MM.1S (cell line): ENCODE data around the gene MEG3.

Experiments
- DNase-seq: peaks from one replicate; pipeline ENCODE4 v3.0.0-alpha.2; 2015
- H2AFZ ChIP-seq: fragments of 300-600 bp; sonication (generic); 2 replicates; pipeline ENCODE4 v1.6.0; 2016; ENCODE audit warnings: antibody characterized with exemption, low read length
- H3F3A ChIP-seq: fragments of 300-600 bp; sonication (generic); 2 replicates; pipeline ENCODE4 v1.6.1; 2016; ENCODE audit warnings: mild to moderate bottlenecking, antibody characterized with exemption, low read length, moderate library complexity, mixed read lengths; ENCODE audit not compliant: insufficient read depth
- H3K27ac ChIP-seq: fragments of 300-600 bp; sonication (generic); 2 replicates; pipeline ENCODE4 v1.5.1; 2016; ENCODE audit warnings: mild to moderate bottlenecking, low read length
- H3K27me3 ChIP-seq: fragments of 300-600 bp; sonication (generic); replicated peaks from 2 replicates; pipeline ENCODE4 v1.6.0; 2016; ENCODE audit warnings: low read length; ENCODE audit not compliant: insufficient read depth
- H3K36me3 ChIP-seq: fragments of 300-600 bp; sonication (generic); replicated peaks from 2 replicates; pipeline ENCODE4 v1.6.1; 2016; ENCODE audit warnings: mild to moderate bottlenecking, low read length, mixed read lengths; ENCODE audit not compliant: insufficient read depth
- H3K4me1 ChIP-seq: fragments of 300-600 bp; sonication (generic); 2 replicates; pipeline ENCODE4 v1.6.1; 2016; ENCODE audit warnings: low read length, mixed read lengths
- H3K4me2 ChIP-seq: fragments of 300-600 bp; sonication (generic); 2 replicates; pipeline ENCODE4 v1.6.0; 2016; ENCODE audit warnings: low read depth, low read length
- H3K4me3 ChIP-seq: fragments of 300-600 bp; sonication (generic); 2 replicates; pipeline ENCODE4 v1.5.1; 2016; ENCODE audit warnings: low read length, mixed read lengths
- H3K79me2 ChIP-seq: fragments of 300-600 bp; sonication (generic); 2 replicates; pipeline ENCODE4 v1.6.1; 2016; ENCODE audit warnings: mixed run types, low read length, mixed read lengths
- H3K9ac ChIP-seq: fragments of 300-600 bp; sonication (generic); 2 replicates; pipeline ENCODE4 v1.6.1; 2016; ENCODE audit warnings: low read length, mixed read lengths
- H3K9me2 ChIP-seq: fragments of 300-600 bp; sonication (generic); replicated peaks from 2 replicates; pipeline ENCODE4 v1.6.1; 2016; ENCODE audit warnings: mild to moderate bottlenecking, low read length, mixed read lengths; ENCODE audit not compliant: insufficient read depth
- H3K9me3 ChIP-seq: fragments of 300-600 bp; sonication (generic); replicated peaks from 2 replicates; pipeline ENCODE4 v1.6.1; 2016; ENCODE audit warnings: mild to moderate bottlenecking, low read length, mixed read lengths; ENCODE audit not compliant: insufficient read depth
- H4K20me1 ChIP-seq: fragments of 300-600 bp; sonication (generic); 2 replicates; pipeline ENCODE4 v1.6.1; 2016; ENCODE audit warnings: mild to moderate bottlenecking, low read length, moderate library complexity, mixed read lengths; ENCODE audit not compliant: insufficient read depth
- CTCF ChIP-seq: fragments of 300-600 bp; sonication (generic); IDR thresholded peaks from 2 replicates; pipeline ENCODE4 v1.5.1; 2016; ENCODE audit warnings: antibody characterized with exemption, low read length, mixed read lengths
- EZH2 ChIP-seq: fragments of 300-600 bp; sonication (generic); optimal IDR thresholded peaks from 2 replicates; pipeline ENCODE3; 2017; ENCODE audit warnings: low read depth, mild to moderate bottlenecking, antibody characterized with exemption, low read length, mixed read lengths
- EZH2phosphoT487 ChIP-seq: fragments of 300-600 bp; sonication (generic); IDR thresholded peaks from 2 replicates; pipeline ENCODE4 v1.6.1; 2018; ENCODE audit warnings: antibody characterized with exemption, low read length

MEG3 gene

GRCh38 chr14:100825713-100826331 is at the start of gene MEG3:
Gene MEG3 (plus strand): TSS chr14:100826118.
- no peak within 1 kb of the TSS for H3K4me2 ChIP-seq
- no peaks in the 10 kb centered on the region for H4K20me1 ChIP-seq
- H3K36me3 ChIP-seq = no peaks in the 10 kb centered on the region
- no peaks in the 10 kb centered on the region for H3K9me2 ChIP-seq
- H3K27me3 ChIP-seq = peaks cover 11% of the 10 kb centered on the region
- no peak within 1 kb of the TSS for H3K4me3 ChIP-seq
- no peak for DNase-seq
- no peak for TF ChIP-seq EZH2phosphoT487
- TF ChIP-seq EZH2 = no peak
- TF ChIP-seq CTCF = no peak
- H2AFZ ChIP-seq = no peak within 1 kb of the TSS
- H3K9ac ChIP-seq = no peak within 1 kb of the TSS
- no peaks in the 10 kb centered on the region for H3F3A ChIP-seq
- H3K27ac ChIP-seq = no peak within 1 kb of the TSS
- no peaks in the 10 kb centered on the region for H3K4me1 ChIP-seq
- H3K9me3 ChIP-seq = no peaks in the 10 kb centered on the region
- H3K79me2 ChIP-seq = no peaks in the 10 kb centered on the region

GRCh38 chr14:100776681-100777365 is 49.1 kb upstream of the MEG3 start:
- H3K9me2 ChIP-seq = no peaks in the 10 kb centered on the region
- H3K27me3 ChIP-seq = peaks cover 33% of the 10 kb centered on the region
- DNase-seq = no peak
- no peaks in the 10 kb centered on the region for H4K20me1 ChIP-seq
- H3K79me2 ChIP-seq = no peaks in the 10 kb centered on the region
- H3K36me3 ChIP-seq = no peaks in the 10 kb centered on the region
- no peak overlapping the region for H3K9ac ChIP-seq
- H2AFZ ChIP-seq = no peak overlapping the region
- H3K27ac ChIP-seq = no peak overlapping the region
- TF ChIP-seq EZH2 (no peak), EZH2phosphoT487 (no peak), CTCF (no peak)
- H3K4me1 ChIP-seq = no peaks in the 10 kb centered on the region
- no peaks in the 10 kb centered on the region for H3K9me3 ChIP-seq
- H3K4me2 ChIP-seq = no peak overlapping the region
- H3F3A ChIP-seq = no peaks in the 10 kb centered on the region
- no peak overlapping the region for H3K4me3 ChIP-seq

- H3K9me3 ChIP-seq = no peaks in the 10 kb centered on the region
- no peaks in the 10 kb centered on the region for H3K36me3 ChIP-seq
- H3K27ac ChIP-seq = no peak overlapping the region
- no peaks in the 10 kb centered on the region for H3F3A ChIP-seq
- no peak overlapping the region for H3K4me3 ChIP-seq
- H3K79me2 ChIP-seq = no peaks in the 10 kb centered on the region
- H3K9me2 ChIP-seq = no peaks in the 10 kb centered on the region
- no peak overlapping the region for H2AFZ ChIP-seq
- peaks cover 33% of the 10 kb centered on the region for H3K27me3 ChIP-seq
- no peak overlapping the region for H3K4me2 ChIP-seq
- no peak for TF ChIP-seq EZH2phosphoT487
- no peak for TF ChIP-seq CTCF
- no peak for DNase-seq
- H4K20me1 ChIP-seq = no peaks in the 10 kb centered on the region
- H3K9ac ChIP-seq = no peak overlapping the region
- H3K4me1 ChIP-seq = no peaks in the 10 kb centered on the region
Observed at GRCh38 chr14:100777366-100777817, 48.5 kb upstream of the MEG3 start.
